Smooth muscle cell of the coronary artery (primary cell): Measurements from ENCODE around the gene OPTN. TPM values are rescaled to one million over a fixed set of nuclear protein-coding genes. Genes with fewer than 3 reads are reported as not detected.

ENCODE experiments used
- total RNA-seq: library from RNA; depleted of rRNA; stranded (reverse); fragments of >200 nt; gene quantifications from 2 replicates; pipeline ENCODE4 v1.2.3, GENCODE V29; 2014; ENCODE audit warnings: low replicate concordance

OPTN gene
- 89.3 and 272 TPM in 2 replicates for total RNA-seq

DNA sequence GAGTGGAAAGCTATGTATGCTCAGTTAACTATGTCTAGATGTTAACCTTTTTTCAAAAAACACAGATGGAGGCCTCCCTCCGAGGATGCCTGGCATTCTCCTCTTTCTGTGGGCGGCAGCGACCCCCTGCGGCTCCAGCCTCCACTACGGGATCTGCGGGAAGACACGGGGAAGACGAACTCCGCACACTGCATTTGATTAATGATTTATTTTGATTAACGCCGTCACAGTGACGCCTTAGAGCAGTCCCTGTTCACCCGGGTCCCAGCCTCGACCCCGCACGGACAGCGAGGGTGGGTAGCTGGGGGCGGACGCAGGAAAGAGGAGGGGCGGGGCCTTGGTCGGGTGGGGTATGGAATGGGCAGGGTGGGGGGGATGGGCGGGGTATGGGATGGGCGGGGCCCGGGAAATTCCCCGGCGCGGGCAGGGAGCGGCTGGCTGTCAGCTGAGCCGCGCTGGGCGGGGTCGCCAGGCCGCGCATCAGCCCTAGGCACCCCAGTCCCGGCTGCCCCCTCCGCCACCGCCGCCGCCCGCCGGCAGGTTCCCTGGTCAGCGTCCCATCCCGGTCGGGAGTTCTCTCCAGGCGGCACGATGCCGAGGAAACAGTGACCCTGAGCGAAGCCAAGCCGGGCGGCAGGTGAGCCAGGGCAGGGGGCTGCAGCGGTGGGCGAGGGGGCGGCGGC, at the start of gene OPTN:
Gene OPTN (plus strand): TSS at position 498 of the 683 bp plus-strand sequence. CDS start 8,960 bp downstream, outside the sequence.

DNA sequence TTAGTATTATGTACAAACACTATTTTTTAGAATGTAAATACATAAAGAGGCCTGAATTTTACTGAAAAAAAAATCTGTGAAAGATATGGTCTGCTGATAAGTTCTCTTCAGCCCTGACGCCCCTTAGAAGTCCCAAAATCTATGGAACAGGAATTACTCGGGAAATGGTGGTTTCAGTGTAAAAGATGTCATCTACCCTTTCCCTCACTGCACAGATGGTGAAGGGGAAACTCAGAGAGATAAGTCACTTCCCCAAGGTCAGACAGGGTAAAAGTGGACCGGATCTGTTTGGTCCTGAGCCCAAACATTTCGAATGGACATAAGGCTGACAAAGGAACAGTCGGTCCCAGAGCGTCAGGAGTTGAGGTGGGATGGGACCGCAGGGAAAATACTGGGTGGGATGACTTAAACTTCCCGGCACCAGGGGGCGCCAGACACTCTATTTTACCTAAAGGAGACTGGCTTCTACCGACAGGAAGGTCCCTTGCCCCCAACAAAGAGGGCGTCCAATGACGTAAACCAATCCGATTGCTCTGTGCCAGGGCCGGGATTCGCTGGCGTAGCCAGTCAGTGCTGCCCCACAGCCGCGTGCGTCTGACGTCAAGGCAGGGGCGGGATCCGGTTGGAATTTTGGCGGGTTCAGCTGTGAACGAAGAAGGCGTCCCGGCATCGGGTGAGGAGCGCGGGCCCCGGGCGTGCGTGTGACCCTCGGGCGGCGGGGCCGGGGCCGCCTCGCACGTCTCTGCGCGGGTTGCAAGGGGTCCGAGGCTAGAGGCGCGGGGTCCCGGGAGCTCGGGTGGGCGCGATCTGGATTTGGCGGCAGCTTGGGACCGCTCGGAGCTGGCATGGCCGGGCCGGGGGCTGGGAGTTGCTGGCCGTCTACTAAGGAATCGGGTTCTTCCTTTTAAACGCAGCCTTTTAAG, 61.2 kb downstream of the OPTN start, which contains the start of gene MCM10:
Gene MCM10 (plus strand): TSS at position 625 of the 923 bp plus-strand sequence. CDS start 2,645 bp downstream, outside the sequence.

Other genes starting within 250 kb of the OPTN start
- 0.15 and 0.47 TPM in 2 replicates for gene CCDC3, start 98.5 kb upstream of the OPTN start, total RNA-seq
- gene MCM10, start 61.4 kb downstream of the OPTN start, total RNA-seq, result 0.35 and 2.8 TPM in 2 replicates
- gene UCMA, start 134.2 kb downstream of the OPTN start, total RNA-seq, result not detected in 2 replicates
- gene PHYH, start 199.9 kb downstream of the OPTN start, total RNA-seq, result 16.0 and 16.7 TPM in 2 replicates
- gene SEPHS1, start 248.1 kb downstream of the OPTN start, total RNA-seq, result 23.2 and 28.6 TPM in 2 replicates